ENCODE measurements around the gene MC1R.
A peak's percentile ranks its signal among the peaks of the same experiment; 100 is the strongest.
"Not testable (repeated sequence)": the region's sequence is repeated elsewhere in the genome, so short reads cannot be mapped to it uniquely, and the experiment has no call there.

The MC1R gene

DNA sequence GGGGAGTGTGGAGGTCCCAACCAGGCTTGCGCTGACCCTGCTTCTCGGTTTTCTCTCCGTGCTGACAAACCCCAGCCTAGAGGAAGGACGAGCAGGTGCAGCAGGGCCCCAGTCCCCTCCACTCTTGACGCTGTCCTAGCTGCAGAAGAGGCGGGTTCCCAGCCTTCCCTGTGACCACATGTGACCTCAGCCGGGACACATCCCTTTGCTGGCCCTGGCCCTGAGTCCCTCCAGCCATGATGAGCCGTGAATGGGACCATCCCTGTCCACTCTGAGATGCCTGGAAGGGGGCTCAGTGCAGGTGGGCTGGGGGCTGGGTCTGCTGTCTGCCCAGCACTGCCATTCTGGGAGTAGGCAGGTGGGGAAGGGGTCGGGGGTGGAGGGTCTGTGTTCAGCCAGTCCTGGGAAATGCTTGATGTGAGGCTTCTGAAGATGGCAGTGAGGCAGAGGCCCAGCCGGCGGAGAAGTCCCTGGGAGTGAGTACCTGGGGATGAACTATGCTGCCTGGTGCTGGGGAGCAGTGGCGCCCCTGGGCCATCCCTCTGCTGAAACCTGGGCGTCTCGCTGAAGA, 2.6 kb downstream of the MC1R start:
- peaks cover 3% of the 10 kb centered on the region for H3K36me3 ChIP-seq (ENCODE audit: control insufficient read depth, insufficient read depth, low read length)
- H3K9ac ChIP-seq (ENCODE audit: low read depth, low read length) = no peak overlapping the region
- H3K27me3 ChIP-seq (ENCODE audit: control insufficient read depth, insufficient read depth, low read length) = peaks cover 10% of the 10 kb centered on the region
- H3K4me1 ChIP-seq (ENCODE audit: control insufficient read depth, insufficient read depth, low read length) = peaks cover 7% of the 10 kb centered on the region
- H3K9me3 ChIP-seq (ENCODE audit: control insufficient read depth, insufficient read depth, low read length) = no peaks in the 10 kb centered on the region
- peak overlapping the region; percentile 79 for H3K4me3 ChIP-seq (ENCODE audit: low read depth, low read length)

DNA sequence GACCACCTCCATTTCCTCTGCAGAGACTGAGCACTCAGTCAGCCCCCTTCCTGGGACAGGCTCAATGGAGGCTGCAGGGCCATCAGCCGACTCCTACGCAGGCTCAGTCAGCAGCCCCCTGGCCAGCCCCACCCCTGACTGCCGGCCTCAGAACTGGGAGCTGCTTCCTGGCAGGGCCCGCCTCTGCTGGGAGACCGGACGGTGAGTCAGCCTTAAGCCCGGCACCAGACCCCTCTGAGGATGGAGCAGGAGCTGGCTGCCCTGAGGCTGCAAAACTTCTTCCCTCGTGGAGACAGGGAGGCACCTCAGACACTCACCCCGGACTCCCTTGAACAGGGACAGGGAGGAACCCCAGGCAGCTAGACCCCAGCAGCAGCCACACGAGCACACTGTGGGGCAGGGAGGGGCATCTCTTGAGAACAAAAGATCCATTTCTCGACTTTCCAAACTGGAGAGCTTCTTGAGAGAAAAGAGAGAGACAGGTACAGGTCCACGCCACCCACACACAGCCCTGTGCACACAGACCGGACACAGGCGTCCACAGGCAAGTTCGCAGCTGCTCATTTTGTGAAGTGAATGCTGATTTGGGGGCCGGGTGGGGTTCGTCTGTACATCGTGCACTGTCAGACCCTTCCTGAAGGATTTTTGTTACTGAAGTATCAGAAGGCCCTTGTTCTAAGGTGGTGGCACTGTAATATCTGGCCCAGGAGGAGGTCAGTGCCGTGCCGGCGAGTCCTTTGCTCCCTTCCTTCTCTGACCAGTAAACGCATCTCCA, 3.2 kb downstream of the MC1R start:
- peak overlapping the region; percentile 54 for H3K9ac ChIP-seq (ENCODE audit: low read depth, low read length)
- H3K4me3 ChIP-seq (ENCODE audit: low read depth, low read length) = peak overlapping the region; percentile 79
- peaks cover 7% of the 10 kb centered on the region for H3K4me1 ChIP-seq (ENCODE audit: control insufficient read depth, insufficient read depth, low read length)
- H3K9me3 ChIP-seq (ENCODE audit: control insufficient read depth, insufficient read depth, low read length) = no peaks in the 10 kb centered on the region
- peaks cover 10% of the 10 kb centered on the region for H3K27me3 ChIP-seq (ENCODE audit: control insufficient read depth, insufficient read depth, low read length)
- H3K36me3 ChIP-seq (ENCODE audit: control insufficient read depth, insufficient read depth, low read length) = peaks cover 3% of the 10 kb centered on the region

DNA sequence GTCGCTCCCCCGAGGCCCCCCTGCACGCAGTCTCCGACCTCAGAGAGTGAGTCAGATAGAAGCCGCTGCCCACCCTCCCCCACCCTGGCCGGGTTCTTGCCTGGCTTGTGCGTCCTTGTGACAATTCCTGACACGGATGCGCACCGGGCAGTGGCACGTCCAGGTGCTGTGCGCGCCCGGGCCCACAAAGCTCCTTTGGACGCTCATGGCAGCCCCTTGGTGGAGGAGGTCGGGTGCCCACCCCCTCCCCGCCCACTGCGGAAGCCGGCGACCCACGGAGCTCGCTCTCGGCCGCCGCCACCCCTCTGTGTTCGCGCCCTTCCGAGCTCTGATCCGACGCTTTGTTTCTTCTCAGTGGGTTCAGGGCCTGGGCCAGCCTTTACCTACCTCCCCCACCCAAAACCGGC, 3.8 kb downstream of the MC1R start:
- Histone ChIP-seq H3K36me3 (ENCODE audit: control insufficient read depth, insufficient read depth, low read length) (peaks cover 3% of the 10 kb centered on the region), H3K27me3 (ENCODE audit: control insufficient read depth, insufficient read depth, low read length) (peaks cover 10% of the 10 kb centered on the region), H3K4me3 (ENCODE audit: low read depth, low read length) (peak overlapping the region; percentile 79), H3K9ac (ENCODE audit: low read depth, low read length) (peak overlapping the region; percentile 54), H3K4me1 (ENCODE audit: control insufficient read depth, insufficient read depth, low read length) (peaks cover 7% of the 10 kb centered on the region), H3K9me3 (ENCODE audit: control insufficient read depth, insufficient read depth, low read length) (no peaks in the 10 kb centered on the region)

DNA sequence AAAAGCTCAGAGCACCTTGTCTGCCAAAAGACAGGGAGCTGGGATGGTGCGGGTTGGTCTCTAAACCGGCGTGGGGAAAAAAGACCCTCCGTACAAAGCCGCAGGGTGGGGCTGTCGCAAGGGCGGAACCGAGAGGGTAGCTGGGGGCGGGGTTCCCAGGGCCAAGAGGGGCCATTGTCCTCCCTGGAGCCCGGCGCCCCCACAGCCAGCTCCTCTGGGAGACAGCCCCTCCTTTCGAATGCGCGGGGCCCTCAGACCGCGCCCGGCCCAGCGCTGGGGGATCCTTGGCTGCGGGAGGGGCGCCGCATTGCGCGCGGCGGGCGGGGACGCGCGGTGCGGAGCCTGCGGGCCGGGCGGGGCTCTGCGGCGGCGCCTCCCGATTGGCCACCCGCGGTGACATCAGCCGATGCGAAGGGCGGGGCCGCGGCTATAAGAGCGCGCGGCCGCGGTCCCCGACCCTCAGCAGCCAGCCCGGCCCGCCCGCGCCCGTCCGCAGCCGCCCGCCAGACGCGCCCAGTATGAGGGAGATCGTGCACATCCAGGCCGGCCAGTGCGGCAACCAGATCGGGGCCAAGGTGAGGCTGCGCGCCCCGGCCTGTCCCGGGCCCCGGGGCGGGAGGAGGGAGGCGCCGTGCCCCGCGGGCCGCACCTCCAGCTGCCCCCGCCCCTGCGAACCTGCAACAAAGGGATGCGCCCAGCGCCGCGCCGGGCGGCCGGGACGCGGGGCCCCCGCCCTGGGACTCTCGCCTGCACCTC, 4.4 kb downstream of the MC1R start, which contains the start of gene TUBB3:
TSS of gene TUBB3 (plus strand) at position 459 of the 756 bp plus-strand sequence. CDS start at position 519, 60 bp downstream.
- H3K4me3 ChIP-seq (ENCODE audit: low read depth, low read length) = peak within 1 kb of the TSS; percentile 79
- peaks cover 3% of the 10 kb centered on the region for H3K36me3 ChIP-seq (ENCODE audit: control insufficient read depth, insufficient read depth, low read length)
- H3K9ac ChIP-seq (ENCODE audit: low read depth, low read length) = peak within 1 kb of the TSS; percentile 54
- H3K4me1 ChIP-seq (ENCODE audit: control insufficient read depth, insufficient read depth, low read length) = peaks cover 7% of the 10 kb centered on the region
- peaks cover 10% of the 10 kb centered on the region for H3K27me3 ChIP-seq (ENCODE audit: control insufficient read depth, insufficient read depth, low read length)
- no peaks in the 10 kb centered on the region for H3K9me3 ChIP-seq (ENCODE audit: control insufficient read depth, insufficient read depth, low read length)

DNA sequence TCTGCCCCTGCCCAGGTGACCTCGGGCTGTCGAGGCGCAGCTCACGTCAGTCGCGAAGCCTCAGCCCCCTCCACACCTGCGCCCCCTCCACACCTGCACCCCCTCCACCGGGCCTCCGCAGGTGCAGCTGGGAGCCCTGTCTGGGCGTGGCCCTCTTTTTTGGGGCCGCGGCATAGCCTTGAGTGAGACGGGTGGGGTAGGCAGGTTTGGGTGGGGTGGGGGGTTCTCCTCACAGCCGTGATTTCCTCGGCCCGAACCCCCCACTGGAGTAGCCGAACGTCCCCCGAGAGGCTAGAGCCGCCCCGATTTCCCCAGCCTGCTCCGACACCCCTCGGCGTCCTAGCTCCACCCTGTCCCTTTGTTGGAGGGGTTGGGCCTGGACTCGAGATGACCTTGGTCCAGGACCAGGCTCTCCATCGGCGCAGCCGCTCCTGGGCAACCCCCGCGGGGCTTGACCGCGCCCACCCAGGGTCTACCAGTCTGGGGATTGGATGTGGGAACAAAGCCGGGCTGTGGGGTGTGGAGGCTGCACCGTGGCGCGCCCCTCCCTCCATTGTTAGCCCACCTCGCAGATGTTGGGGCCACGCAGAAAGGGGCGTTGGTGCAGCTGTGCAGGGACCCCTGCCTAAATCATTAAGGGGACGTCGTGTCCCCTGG, 5.1 kb downstream of the MC1R start:
- peak overlapping the region; percentile 52 for H3K4me3 ChIP-seq (ENCODE audit: low read depth, low read length)
- no peak overlapping the region for H3K9ac ChIP-seq (ENCODE audit: low read depth, low read length)
- peaks cover 3% of the 10 kb centered on the region for H3K36me3 ChIP-seq (ENCODE audit: control insufficient read depth, insufficient read depth, low read length)
- peaks cover 7% of the 10 kb centered on the region for H3K4me1 ChIP-seq (ENCODE audit: control insufficient read depth, insufficient read depth, low read length)
- H3K27me3 ChIP-seq (ENCODE audit: control insufficient read depth, insufficient read depth, low read length) = peaks cover 10% of the 10 kb centered on the region
- H3K9me3 ChIP-seq (ENCODE audit: control insufficient read depth, insufficient read depth, low read length) = no peaks in the 10 kb centered on the region

DNA sequence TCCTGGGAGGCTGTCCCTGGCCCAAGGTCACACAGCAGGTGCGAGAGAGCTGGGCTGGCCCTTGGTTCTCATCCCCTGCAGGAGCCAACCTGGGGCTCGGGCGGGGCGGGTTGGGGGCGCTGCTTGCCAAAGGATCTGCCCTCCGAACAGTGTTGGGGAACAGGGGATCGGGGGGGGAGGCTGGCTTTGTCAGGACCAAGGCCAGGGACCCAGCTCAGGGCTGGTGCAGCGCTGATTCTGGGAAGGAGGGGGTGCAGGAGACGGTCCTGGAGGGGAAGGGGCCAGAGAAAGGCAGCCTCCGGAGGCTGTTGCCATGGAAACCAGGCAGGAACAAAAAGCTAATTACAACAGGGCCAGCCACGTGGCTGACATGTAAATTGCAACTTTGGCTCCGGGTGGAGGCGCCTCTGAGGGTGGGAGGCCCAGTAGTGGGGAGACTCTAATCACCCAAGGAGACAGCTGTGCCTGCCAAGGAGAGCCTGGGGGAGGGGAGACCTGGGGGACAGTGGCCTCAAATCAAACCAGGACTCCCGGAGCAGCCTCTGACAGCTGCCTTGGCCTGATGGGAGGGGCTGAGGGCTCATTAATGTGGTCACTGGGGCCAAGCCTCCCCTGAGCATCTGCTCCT, 5.7 kb downstream of the MC1R start:
- Histone ChIP-seq H3K4me1 (ENCODE audit: control insufficient read depth, insufficient read depth, low read length) (peaks cover 7% of the 10 kb centered on the region), H3K27me3 (ENCODE audit: control insufficient read depth, insufficient read depth, low read length) (peaks cover 7% of the 10 kb centered on the region), H3K9ac (ENCODE audit: low read depth, low read length) (no peak overlapping the region), H3K36me3 (ENCODE audit: control insufficient read depth, insufficient read depth, low read length) (peaks cover 3% of the 10 kb centered on the region), H3K9me3 (ENCODE audit: control insufficient read depth, insufficient read depth, low read length) (no peaks in the 10 kb centered on the region), H3K4me3 (ENCODE audit: low read depth, low read length) (peak overlapping the region; percentile 52)

DNA sequence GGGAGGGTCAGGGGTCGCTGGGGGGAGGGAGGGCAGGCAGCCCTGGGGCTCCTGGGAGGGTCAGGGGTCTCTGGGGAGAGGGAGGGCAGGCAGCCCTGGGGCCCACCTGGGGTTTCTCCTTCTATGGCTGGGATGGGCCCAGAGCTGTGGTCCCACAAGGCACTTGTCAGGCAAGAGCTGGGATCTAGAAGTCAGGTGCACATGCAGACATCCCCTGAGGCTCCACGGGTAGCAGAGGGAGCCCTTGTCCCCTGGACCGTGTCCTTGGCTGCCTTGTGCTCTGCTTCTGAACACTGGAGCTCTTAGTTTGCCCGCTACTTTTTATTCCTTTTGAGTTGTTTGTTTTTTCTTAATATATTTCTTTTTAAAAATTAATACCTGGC, 6.3 kb downstream of the MC1R start:
- no peak overlapping the region for H3K9ac ChIP-seq (ENCODE audit: low read depth, low read length)
- H3K4me3 ChIP-seq (ENCODE audit: low read depth, low read length) = peak overlapping the region; percentile 52
- H3K36me3 ChIP-seq (ENCODE audit: control insufficient read depth, insufficient read depth, low read length) = peaks cover 3% of the 10 kb centered on the region
- no peaks in the 10 kb centered on the region for H3K9me3 ChIP-seq (ENCODE audit: control insufficient read depth, insufficient read depth, low read length)
- H3K4me1 ChIP-seq (ENCODE audit: control insufficient read depth, insufficient read depth, low read length) = peaks cover 7% of the 10 kb centered on the region
- H3K27me3 ChIP-seq (ENCODE audit: control insufficient read depth, insufficient read depth, low read length) = peaks cover 6% of the 10 kb centered on the region

DNA sequence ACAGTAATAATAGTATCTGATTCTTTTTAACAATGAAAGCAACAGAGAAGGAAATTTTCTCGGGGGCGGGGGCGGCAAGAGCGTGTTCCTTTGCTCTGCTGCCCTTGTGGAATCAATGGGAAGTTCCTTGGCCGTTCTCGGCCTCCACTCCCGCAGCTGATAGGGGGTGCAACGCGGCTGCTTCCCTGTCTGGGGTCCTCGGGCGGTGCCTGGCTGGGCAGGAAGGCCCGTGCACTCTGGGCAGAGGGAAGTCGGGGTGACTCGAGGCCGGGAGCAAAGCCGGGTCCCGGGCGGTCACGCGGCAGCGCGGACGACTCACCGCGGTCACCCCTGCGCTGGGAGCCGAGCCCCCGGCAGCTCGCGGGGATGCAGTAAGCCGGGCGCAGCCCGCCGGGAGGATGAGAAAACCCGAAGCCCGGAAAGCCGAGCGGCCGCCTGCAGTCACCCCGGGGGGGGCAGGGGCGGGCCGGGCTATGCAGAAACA, 7.0 kb downstream of the MC1R start:
- no peaks in the 10 kb centered on the region for H3K36me3 ChIP-seq (ENCODE audit: control insufficient read depth, insufficient read depth, low read length)
- peaks cover 3% of the 10 kb centered on the region for H3K4me1 ChIP-seq (ENCODE audit: control insufficient read depth, insufficient read depth, low read length)
- no peaks in the 10 kb centered on the region for H3K9me3 ChIP-seq (ENCODE audit: control insufficient read depth, insufficient read depth, low read length)
- H3K9ac ChIP-seq (ENCODE audit: low read depth, low read length) = no peak overlapping the region
- peak overlapping the region; percentile 52 for H3K4me3 ChIP-seq (ENCODE audit: low read depth, low read length)
- peaks cover 4% of the 10 kb centered on the region for H3K27me3 ChIP-seq (ENCODE audit: control insufficient read depth, insufficient read depth, low read length)

DNA sequence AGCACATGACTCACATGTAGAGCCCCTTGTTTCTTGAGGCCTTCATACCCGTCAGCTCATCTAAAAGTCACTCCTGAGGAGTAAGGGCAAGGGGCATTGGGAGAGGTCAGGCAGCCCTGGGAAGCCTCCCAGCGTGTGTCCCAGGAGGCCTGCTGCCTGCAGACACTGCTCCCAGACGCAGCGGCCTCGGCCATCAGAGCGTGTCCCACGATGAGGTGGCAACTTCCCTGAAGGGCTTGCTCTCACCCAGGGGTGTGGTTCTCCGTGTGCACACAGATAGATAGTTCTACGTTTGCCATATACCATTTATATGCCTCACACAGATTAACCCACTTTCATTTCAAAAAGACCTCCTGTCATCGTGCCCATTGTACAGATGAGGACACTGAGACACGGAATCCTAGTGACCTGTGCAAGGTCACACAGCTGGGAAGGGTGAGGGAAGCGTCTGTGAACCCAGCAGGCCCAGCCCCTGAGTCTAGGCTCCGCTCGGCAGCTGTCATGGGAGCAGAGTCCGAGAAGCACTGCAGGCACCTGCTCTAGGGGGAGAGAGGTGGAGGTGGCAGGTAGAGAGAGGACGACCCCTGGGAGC, 12.7 kb downstream of the MC1R start:
- H3K4me1 ChIP-seq (ENCODE audit: control insufficient read depth, insufficient read depth, low read length) = no peaks in the 10 kb centered on the region
- no peaks in the 10 kb centered on the region for H3K9me3 ChIP-seq (ENCODE audit: control insufficient read depth, insufficient read depth, low read length)
- H3K36me3 ChIP-seq (ENCODE audit: control insufficient read depth, insufficient read depth, low read length) = peaks cover 43% of the 10 kb centered on the region
- H3K9ac ChIP-seq (ENCODE audit: low read depth, low read length) = no peak overlapping the region
- H3K4me3 ChIP-seq (ENCODE audit: low read depth, low read length) = no peak overlapping the region
- H3K27me3 ChIP-seq (ENCODE audit: control insufficient read depth, insufficient read depth, low read length) = no peaks in the 10 kb centered on the region

DNA sequence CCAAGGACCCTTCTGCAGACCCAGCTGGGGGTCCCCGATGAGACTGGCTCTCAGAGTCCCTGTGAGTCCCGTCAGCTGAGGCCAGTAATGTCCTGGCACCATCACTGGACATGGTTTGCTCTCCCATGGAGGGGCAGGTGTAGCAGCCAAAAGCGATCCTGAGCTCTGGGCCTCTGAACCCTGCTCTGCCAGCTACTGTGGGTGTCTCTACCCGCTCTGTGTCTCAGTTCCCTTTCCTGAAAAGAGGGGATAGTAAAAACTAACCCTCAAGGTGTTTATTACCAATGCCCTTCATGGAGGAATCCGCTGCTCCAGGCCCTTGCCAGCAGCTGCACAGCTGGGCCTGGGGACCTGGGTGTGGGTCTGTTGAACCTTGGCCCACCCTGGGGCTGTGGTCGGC, 13.3 kb downstream of the MC1R start:
- Histone ChIP-seq H3K4me1 (ENCODE audit: control insufficient read depth, insufficient read depth, low read length) (no peaks in the 10 kb centered on the region), H3K9ac (ENCODE audit: low read depth, low read length) (no peak overlapping the region), H3K4me3 (ENCODE audit: low read depth, low read length) (no peak overlapping the region), H3K27me3 (ENCODE audit: control insufficient read depth, insufficient read depth, low read length) (no peaks in the 10 kb centered on the region), H3K36me3 (ENCODE audit: control insufficient read depth, insufficient read depth, low read length) (peaks cover 48% of the 10 kb centered on the region), H3K9me3 (ENCODE audit: control insufficient read depth, insufficient read depth, low read length) (no peaks in the 10 kb centered on the region)

DNA sequence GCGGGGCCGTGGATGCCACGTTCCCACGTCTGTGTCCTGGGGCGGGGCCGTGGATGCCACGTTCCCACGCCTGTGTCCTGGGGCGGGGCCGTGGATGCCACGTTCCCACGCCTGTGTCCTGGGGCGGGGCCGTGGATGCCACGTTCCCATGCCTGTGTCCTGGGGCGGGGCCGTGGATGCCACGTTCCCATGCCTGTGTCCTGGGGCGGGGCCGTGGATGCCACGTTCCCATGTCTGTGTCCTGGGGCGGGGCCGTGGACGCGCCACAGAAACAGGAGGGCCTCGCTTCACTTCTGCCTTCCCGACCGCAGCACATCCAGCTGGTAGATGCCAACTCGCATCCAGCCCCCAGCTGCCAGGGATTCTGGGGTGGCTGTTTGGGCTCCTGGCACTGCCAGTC, 15.4 kb downstream of the MC1R start:
- not testable (repeated sequence) for H3K4me3 ChIP-seq (ENCODE audit: low read depth, low read length); H3K9ac ChIP-seq (ENCODE audit: low read depth, low read length); H3K27me3 ChIP-seq (ENCODE audit: control insufficient read depth, insufficient read depth, low read length); H3K9me3 ChIP-seq (ENCODE audit: control insufficient read depth, insufficient read depth, low read length); H3K4me1 ChIP-seq (ENCODE audit: control insufficient read depth, insufficient read depth, low read length)
- H3K36me3 ChIP-seq (ENCODE audit: control insufficient read depth, insufficient read depth, low read length) = peaks cover 49% of the 10 kb centered on the region
